ENCODE measurements around the gene CD40. TPM values are rescaled to one million over a fixed set of nuclear protein-coding genes. Genes with fewer than 3 reads are reported as not detected.

CD40 gene
- total RNA-seq, 1 donor from 2014 or later: 1.6 TPM

- no peak for TF ChIP-seq CTCF (IDR thresholded peaks at IDR 0.05)
- no peaks in the 10 kb centered on the region for H3K9me3 Mint-ChIP-seq (ENCODE audit: unreplicated experiment)
- H3K27me3 Mint-ChIP-seq (ENCODE audit: unreplicated experiment): peaks cover 39% of the 10 kb centered on the region
- no peak overlapping the region for H3K27ac Mint-ChIP-seq (ENCODE audit: unreplicated experiment)
- peak overlapping the region; percentile 75 for H3K4me3 Mint-ChIP-seq (ENCODE audit: unreplicated experiment)
- H3K4me1 Mint-ChIP-seq (ENCODE audit: unreplicated experiment): peaks cover 7% of the 10 kb centered on the region
- no peak for DNase-seq (ENCODE audit: extremely low spot score, unreplicated experiment)
- H3K36me3 Mint-ChIP-seq (ENCODE audit: unreplicated experiment): no peaks in the 10 kb centered on the region
Measured at GRCh38 chr20:46118481-46119020, 437 bp downstream of the CD40 start.

GRCh38 chr20:46119028-46119546, 973 bp downstream of the CD40 start:
- Mint-ChIP-seq H3K9me3 (ENCODE audit: unreplicated experiment) (no peaks in the 10 kb centered on the region), H3K36me3 (ENCODE audit: unreplicated experiment) (no peaks in the 10 kb centered on the region), H3K27me3 (ENCODE audit: unreplicated experiment) (peaks cover 34% of the 10 kb centered on the region), H3K4me3 (ENCODE audit: unreplicated experiment) (no peak overlapping the region), H3K27ac (ENCODE audit: unreplicated experiment) (no peak overlapping the region), H3K4me1 (ENCODE audit: unreplicated experiment) (peaks cover 7% of the 10 kb centered on the region)
- no peak for TF ChIP-seq CTCF (IDR thresholded peaks at IDR 0.05)
- no peak for DNase-seq (ENCODE audit: extremely low spot score, unreplicated experiment)

GRCh38 chr20:46119547-46119946, 1.4 kb downstream of the CD40 start:
- no peaks in the 10 kb centered on the region for H3K36me3 Mint-ChIP-seq (ENCODE audit: unreplicated experiment)
- no peak overlapping the region for H3K4me3 Mint-ChIP-seq (ENCODE audit: unreplicated experiment)
- no peak for TF ChIP-seq CTCF (IDR thresholded peaks at IDR 0.05)
- peaks cover 7% of the 10 kb centered on the region for H3K4me1 Mint-ChIP-seq (ENCODE audit: unreplicated experiment)
- H3K27me3 Mint-ChIP-seq (ENCODE audit: unreplicated experiment): peaks cover 29% of the 10 kb centered on the region
- H3K9me3 Mint-ChIP-seq (ENCODE audit: unreplicated experiment): no peaks in the 10 kb centered on the region
- DNase-seq (ENCODE audit: extremely low spot score, unreplicated experiment): no peak
- H3K27ac Mint-ChIP-seq (ENCODE audit: unreplicated experiment): no peak overlapping the region

- H3K27me3 Mint-ChIP-seq (ENCODE audit: unreplicated experiment): peaks cover 25% of the 10 kb centered on the region
- H3K4me3 Mint-ChIP-seq (ENCODE audit: unreplicated experiment): no peak overlapping the region
- TF ChIP-seq CTCF (IDR thresholded peaks at IDR 0.05): no peak
- no peaks in the 10 kb centered on the region for H3K9me3 Mint-ChIP-seq (ENCODE audit: unreplicated experiment)
- no peak overlapping the region for H3K27ac Mint-ChIP-seq (ENCODE audit: unreplicated experiment)
- DNase-seq (ENCODE audit: extremely low spot score, unreplicated experiment): no peak
- H3K36me3 Mint-ChIP-seq (ENCODE audit: unreplicated experiment): no peaks in the 10 kb centered on the region
- H3K4me1 Mint-ChIP-seq (ENCODE audit: unreplicated experiment): peaks cover 7% of the 10 kb centered on the region
Measured at GRCh38 chr20:46120136-46120535, 2.0 kb downstream of the CD40 start.

GRCh38 chr20:46121184-46121930, 3.2 kb downstream of the CD40 start:
- Mint-ChIP-seq H3K27ac (ENCODE audit: unreplicated experiment) (no peak overlapping the region), H3K4me1 (ENCODE audit: unreplicated experiment) (peaks cover 7% of the 10 kb centered on the region), H3K27me3 (ENCODE audit: unreplicated experiment) (peaks cover 19% of the 10 kb centered on the region), H3K4me3 (ENCODE audit: unreplicated experiment) (no peak overlapping the region), H3K9me3 (ENCODE audit: unreplicated experiment) (no peaks in the 10 kb centered on the region), H3K36me3 (ENCODE audit: unreplicated experiment) (no peaks in the 10 kb centered on the region)
- no peak for TF ChIP-seq CTCF (IDR thresholded peaks at IDR 0.05)
- no peak for DNase-seq (ENCODE audit: extremely low spot score, unreplicated experiment)
